Fibroblast of skin of left quadriceps (primary cell): ENCODE data around the gene KCTD15.
"Not testable (repeated sequence)": the region's sequence is repeated elsewhere in the genome, so short reads cannot be mapped to it uniquely, and the experiment has no call there.

Experiments
- DNase-seq, 2 experiments: peaks; one replicate each; pipeline ENCODE4 v3.0.0-alpha.2; 2013; ENCODE audit warnings: low read depth in 2 of 2

The KCTD15 gene

DNA sequence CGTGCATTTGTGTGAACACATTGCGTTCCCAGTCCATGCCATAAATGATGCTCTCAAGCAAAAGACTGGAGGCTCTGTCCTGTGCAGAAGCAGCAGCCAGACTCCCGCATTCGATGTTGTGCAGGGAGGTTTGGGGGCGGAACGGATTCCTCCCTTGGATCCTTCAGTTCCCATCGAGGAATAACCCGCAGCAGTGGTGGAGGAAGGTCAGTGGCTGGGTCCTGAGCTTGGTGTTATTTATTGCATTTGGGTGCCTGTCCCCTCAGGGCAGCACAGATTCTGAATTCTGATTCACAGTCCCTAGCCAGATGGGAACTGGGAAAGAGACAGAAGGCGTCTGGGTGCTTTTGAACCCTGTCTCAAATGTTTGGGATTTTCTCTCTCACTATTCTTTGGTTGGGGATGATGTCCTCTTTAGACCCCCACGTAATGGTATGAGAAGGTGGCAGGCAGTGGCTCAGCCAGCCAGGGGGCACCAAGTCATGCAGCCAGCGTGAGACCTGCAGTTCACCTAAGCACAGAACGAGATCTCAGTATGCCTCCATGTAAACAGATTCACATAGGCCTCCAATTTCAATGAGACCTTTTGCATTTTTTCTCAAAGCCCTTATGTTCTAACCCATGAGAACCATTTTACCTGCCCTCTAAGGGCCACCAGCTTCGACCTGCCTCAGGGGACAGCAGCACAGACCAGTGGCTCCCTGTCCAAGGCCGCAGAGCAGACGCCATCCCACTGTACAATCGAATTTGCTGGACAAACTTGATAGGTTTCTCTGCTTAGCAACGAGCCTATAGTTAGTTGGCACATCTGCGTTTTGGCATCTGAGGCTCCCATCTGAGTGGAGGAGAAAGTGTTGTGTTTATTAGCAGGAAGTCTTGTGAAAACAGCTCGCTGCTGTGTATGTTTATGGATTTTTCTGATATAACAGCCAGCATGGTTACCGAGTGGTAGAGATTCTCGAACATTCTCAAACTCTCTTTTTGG, 17.8 kb downstream of the KCTD15 start:
- no peak for DNase-seq

DNA sequence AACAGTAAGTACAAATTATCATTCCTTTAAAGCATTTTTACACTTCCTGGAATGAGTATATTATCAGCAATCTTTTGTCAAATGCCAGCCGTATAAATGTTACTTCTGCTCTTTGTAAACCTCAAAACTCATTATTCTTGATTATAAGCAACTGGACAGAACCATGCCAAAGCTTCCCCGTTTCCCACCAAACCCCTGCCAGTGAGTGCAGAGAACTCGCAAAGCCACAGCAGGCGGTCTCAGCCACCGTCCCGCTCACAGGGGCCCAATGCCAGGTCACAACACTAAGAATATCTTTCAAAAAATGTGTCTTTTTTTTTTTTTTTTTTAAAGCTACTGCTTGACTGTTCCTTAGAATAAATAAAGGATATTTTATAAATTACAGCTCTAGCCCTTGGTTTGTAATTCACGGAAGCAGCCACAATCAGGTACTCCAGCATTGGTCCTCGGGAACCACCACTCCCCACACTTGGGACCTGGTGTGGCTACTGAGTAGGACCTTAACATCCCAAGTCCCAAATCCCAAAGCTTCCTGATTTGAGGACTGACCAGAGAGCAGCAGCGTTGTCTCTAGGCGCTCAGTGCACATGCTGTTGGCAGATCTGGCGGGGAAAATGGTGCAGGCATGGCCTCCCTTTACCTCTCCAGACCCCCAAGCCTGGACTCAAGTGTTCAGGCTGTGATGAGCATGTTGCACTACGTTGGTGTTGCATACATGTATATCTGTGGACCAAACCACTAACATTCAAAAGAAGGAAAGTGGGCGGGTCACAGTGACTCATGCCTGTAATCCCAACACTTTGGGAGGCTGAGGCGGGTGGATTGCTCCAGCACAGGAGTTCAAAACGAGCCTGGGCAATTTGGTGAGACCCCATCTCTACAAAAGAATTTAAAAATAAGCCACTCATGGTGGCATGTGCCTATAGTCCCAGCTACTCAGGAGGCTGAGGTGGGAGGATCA, 19.0 kb downstream of the KCTD15 start:
- DNase-seq: no peak

DNA sequence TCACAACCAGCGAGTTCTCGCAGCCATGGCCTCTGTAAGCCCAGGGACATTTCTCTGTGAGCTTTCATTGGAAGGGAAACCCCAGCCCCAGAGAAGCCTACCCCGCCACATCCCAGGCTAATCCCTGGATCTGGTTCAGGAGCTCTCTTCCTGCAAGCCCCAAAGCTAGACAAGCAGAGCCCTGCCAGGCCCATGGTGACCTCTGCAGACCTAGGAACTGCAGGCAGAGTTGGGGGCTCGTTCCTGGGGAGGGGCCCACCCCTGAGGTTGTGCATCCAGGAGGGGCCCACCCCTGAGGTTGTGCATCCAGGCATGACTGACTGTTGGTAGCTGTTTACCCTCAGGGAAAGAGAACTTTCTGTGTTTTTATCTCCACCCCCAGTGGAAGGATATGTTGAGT, 21.7 kb downstream of the KCTD15 start:
- no peak for DNase-seq

DNA sequence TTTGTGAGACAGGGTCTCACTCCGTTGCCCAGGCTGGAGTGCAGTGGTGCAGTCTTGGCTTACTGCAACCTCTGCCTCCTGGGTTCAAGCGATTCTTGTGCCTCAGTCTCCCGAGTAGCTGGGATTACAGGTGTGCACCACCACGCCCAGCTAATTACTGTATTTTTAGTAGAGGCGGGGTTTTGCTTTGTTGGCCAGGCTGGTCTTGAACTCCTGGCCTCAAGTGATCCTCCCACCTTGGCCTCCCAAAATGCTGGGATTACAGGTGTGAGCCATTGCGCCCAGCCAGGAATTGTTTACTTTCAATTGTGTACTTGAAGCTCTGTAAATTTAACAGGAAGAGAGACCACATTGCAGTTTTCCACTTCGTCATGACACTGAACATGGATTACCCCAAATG, 22.4 kb downstream of the KCTD15 start:
- DNase-seq: not testable (repeated sequence)

DNA sequence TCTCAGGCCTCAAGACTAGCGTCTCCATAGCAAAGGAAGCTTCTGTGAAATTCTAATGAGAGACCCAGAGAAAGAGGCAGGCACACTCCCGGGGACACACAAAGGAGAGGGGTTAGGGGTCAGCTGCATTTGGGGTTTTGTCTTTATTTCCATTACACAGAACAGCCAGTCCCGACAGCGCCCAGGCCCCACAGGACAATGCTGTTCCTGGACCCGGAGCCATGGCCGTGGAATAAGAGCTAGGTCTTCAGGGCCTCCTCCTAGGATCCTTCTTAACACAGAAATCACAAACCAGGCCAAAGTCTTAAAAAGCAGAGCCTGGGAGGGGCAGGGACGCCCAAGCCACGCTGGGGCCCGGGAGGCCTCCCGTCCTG, 22.8 kb downstream of the KCTD15 start:
- no peak for DNase-seq

DNA sequence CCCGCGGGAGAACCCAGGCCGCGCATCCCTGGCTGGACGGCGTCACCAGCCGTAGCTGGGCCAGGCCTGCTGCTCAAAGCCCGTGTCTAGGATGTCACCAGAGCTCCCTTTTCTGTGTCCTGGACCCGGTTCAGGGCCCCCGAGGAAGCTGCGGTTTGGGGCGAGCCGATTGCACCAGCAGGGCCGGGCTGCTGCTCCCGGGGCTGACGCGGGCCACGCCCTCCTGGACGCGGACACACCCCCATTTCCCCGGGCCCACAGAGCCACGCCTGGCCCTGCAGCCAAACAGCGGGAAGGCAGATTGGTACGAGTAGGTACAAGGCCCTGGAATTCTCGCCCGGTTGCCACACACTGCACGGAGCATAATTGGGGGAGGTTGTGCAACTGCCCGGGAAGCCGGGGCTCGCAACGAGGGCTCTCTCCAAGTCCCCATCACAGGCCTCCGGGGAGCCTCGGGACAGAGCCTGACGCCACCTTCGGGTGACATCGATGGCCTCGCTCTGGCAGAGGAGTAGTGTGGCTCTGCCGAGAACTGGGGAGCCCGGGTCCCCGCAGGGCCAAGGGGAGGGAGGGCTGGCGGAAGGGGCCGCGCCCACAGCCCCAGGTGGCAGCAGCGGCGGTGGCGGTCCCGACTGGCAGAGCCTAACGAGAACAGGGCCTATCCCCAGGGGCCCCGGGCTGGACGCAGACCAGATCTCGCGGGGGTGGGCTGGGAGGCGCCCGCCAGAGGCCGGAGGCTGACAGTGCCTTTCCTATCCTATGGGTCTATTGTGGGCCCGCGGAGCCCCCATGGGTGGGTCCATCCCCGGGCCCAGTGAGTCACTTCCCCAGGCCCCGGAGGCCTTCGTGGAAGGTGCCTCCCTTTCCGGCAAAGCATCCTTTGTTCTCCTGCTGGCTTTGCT, 23.5 kb downstream of the KCTD15 start:
- DNase-seq: peak; percentile 65 to 69

DNA sequence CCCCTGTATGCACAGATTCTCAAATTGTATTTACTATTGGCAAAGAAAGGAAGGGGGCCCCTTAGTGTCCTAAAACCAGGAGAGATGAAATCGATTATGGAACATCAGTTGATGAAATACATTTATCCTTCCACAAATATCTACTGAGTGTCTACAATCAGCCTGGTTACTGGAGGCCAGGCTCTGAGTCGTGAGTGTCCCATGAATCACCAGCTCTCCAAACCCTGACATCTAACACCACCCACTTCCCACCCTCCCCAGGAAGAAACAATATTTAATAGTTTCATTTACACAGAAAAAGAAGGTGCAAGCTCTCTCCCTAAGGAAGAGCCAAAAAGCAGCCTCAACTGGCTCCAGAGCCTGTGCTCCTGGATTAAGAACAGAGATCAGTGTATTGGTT, 25.2 kb downstream of the KCTD15 start:
- DNase-seq: no peak

DNA sequence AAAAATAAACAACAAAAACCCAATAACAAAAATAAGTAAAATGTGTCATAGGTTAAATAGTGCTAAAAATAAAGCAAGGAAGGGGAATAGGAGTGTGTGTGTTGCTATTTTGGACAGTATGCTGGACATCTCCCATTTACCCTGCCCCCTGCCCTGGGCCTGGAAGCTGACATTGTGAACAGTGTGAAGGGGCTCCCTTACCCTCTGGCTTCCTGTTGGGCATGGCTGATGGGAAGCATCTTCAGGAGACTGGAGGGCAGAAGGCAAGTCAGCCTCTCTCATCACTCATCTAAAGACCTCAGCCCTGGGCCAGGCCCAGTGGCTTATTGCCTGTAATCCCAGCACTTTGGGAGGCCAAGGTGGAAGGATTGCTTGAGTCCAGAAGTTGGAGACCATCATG, 26.7 kb downstream of the KCTD15 start:
- DNase-seq: no peak

DNA sequence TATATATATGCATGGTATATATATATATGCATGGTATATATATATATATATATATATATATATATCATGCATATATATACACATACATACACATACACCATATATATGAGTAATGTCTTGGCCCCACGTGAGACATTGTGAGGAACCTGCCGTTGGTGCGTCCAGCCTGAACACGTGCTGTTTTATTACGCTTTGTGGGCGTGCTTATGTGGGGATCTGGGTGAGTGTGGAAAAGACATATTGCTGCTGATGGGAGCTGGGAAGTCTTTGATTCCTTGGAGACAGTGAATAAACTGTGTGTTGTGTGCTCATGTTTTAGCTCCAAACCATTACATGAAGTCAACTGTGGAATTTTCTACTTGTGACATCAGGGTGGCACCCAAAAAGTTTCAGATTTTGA, 28.9 kb downstream of the KCTD15 start:
- no peak for DNase-seq

DNA sequence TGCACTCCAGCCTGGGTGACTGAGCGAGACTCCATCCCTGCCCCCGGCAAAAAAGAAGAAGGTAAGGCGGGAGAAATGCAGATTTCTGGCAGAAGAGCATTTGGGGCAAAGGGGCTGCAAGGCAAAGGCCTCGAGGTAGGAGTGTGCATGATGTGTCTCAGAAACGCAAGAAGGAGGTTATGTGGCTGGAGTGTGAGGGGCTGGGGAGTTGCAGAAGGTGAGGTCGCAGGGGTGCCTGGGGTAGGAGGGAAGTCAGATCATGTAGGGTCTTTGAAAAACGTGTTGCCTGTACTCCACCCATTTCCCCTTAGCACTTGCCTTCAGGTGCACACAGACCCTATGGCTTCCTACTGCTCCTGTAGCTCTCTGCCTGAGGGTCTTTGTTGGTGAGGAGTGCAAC, 29.9 kb downstream of the KCTD15 start:
- DNase-seq: no peak

DNA sequence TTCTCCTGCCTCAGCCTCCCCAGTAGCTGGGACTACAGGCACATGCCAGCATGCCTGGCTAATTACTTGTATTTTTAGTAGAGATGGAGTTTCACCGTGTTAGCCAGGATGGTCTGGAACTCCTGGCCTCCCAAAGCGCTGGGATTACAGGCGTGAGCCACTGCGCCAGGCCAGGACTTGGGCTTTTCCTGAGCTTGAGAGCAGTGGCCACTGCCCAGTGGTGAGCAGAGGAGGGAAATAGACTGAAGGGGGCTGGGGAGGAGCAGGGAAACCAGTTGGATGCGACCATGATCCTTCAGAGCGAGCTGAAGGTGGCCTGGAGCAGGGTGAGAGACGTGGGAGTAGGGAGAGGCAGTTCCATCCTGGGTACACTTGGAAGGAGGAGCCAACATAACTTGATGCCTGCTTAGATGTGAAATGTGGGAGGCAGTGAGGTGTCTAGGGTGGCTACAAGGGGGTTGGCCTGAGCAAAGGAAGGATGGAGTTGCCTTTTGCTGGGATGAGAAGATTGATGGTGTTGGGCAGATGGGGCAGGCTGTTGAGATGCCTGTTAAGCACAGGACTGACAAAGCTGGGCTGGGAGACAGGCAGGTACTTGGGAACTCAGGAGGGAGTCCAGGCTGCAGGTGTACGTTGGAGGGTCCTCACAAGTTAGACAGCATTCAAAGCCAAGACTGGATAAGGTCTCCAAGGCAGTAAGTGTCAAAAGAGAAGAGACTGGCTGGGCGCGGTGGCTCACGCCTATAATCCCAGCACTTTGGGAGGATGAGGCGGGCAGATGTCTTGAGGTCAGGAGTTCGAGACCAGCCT, 31.8 kb downstream of the KCTD15 start:
- no peak for DNase-seq

DNA sequence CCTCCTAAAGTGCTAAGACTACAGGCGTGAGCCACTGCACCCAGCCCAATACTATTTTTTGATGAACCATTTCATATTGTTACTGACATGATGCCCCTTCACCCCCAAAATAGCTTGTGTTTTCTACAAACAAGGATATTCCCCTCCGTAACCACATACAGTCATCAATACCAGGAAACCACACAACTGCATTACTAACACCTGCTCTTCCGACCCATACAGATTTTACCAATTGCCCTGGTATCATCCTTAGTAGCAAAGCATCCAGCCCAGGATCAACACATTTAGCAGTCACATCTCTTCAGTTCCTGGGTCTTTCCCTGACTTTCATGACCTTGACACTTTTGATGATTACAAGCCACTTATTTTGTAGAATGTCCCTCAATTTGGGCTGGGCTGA, 33.6 kb downstream of the KCTD15 start:
- DNase-seq: no peak

DNA sequence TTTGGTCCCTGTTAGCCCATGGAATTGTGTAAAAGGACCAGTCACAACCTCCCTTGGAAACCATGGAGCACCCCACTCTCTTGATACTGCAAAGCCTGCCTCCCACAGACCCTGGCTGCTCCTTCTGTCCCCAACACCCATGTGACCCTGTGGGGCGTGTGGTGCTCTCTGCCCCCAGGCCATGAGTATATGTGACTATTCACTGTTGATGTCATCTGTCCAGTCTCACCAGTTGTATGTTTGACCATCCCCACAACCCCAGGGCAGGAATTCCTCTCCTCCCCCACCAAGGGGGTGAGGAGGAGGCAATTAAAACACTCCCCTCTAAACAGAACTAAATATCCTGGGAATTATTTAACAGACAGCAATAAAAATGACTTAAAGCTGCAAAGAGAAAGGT, 35.2 kb downstream of the KCTD15 start:
- DNase-seq: no peak

DNA sequence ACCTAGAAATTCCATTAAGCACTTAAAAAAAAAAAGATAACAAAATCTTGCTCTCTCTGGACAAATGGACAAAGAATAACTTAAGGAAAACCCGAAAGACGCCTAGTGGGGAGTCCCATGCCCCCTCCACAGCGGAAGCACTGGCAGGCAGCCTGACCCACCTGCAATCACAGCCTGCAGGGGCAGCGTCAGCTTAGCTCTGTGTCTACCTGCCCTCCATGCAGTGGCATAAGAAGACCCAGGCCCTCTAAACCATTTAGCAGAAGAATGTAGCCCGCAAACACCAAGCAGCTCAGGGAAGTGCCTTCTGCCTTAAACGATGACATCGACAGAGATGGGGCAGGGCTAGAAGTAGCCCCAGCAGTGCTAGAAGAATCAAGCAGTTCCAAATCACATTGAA, 36.0 kb downstream of the KCTD15 start:
- DNase-seq: no peak

DNA sequence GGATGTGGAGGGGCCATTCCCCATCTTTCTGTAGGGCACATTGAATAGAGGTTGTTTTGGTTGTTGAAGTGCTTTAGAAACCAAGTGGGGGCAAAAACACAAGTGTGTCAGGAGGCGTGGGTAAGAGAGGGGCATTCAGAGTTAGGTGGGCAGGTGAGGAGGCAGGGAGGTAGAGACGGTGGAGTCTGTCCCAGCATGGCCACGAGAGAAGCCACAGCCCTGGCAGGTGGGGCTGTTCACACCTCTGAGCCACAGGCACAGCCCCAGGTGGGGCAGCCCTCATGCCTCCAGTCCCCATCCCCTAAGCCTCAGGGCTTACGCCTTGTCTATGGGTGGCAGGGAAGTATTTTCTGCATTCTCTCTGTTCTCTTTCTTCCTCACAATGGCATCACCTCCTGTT, 43.7 kb downstream of the KCTD15 start:
- no peak for DNase-seq

DNA sequence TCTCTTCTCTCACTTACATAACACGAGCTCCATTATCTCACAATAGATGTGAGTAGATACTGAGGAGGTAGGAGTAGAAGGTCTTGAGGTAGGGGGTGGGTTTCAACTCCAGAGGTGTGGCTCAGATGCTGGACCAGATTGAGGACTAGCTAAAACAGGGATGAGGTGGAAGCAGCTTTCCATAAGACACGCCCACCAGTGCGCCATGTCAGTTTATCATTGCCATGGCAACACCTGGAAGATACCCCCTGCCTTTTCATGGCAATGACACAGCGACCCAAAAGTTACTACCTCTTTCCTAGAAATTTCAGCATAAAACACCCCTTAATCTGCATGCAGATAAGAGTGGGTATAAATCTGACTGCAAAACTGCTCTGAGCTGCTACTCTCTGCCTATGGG, 44.1 kb downstream of the KCTD15 start:
- no peak for DNase-seq

DNA sequence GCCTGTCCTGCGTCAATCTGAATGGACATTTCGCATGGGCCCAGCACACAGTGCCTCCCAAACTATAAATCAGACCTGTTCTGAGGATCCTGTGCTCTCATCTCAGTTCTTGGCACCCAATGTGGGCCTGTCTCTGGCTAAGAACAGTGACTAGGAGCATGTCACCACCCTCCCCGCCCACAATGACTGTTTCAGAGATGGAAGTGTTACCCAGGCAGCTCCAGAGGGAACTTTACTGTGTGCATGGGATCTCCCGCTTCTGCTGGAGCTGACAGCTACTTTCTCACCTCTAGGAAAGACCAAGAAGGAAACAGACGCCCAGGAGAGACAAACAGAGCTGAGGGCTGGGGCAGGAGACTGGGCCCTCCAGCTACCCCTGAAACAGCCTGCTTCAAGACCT, 45.0 kb downstream of the KCTD15 start:
- DNase-seq: no peak

DNA sequence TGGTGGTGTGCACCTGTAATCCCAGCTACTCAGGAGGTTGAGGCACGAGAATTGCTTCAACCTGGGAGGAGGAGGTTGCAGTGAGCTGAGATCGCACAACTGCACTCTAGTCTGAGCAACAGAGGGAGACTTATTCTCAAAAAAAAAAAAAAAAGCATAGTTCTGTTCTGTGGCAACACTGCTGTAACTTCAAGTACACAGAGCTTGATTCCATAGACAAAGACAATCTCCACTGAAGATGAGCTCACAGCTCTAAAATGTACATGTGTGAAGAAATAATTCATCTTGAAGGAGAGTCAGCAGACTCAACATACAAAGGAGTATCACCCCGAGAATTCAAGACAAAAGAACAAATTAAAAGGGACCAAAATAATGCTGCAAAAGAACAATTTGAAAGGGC, 47.8 kb downstream of the KCTD15 start:
- DNase-seq: no peak

DNA sequence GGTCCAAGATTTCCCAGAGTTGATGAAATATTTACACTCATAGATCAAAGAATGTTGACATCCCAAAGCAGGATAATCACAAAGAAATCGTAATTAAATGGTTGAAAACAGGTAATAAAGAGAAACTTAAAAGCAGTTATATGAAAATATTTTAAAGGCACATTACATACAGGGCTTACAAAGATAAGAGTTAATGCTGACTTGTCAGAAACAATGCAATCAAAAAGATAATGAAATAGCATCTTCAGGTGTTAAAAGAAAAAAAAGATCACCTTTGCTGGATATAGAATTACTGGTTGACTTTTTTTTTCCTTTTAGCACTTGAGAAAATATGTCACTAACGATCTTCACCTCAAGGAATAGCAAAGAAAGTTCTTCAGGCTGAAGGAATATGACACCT, 48.8 kb downstream of the KCTD15 start:
- DNase-seq: no peak

DNA sequence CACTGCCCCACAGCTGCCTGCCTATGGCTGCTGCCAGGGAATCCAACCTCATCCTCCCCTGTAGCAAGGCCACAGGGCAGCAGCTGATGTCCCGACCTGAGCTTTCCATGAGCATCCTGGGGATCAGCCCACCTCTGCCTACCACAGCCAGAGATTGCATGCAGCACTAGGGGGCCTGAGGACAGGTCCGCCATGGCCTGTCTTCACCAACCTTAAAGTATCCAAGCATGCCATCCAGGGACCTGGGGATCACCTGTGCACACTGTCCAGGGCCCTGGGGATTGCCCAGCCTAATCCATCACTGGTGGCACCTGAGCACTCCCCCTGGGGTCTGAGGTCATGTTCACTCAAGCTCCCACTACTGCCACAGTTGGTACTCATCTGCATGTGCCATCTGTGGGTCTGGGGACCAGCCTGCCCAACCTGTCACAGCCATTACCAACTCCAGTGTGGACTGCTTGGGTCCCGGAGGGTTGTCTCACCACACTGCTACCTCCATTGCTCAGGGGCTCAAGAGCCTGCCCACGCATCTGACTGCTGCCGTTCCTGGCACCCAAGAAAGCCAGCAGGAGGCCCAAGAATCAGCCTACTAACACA, 53.0 kb downstream of the KCTD15 start:
- no peak for DNase-seq
